Central memory CD8-positive, alpha-beta T cell (primary cell): ENCODE results near the gene DYNLT4.
"Not testable (repeated sequence)": the region's sequence is repeated elsewhere in the genome, so short reads cannot be mapped to it uniquely, and the experiment has no call there.

ENCODE experiments used
- ATAC-seq: fragments of 150-1000 bp; cut with Tn5 transposase; replicated peaks from 2 replicates; pipeline ENCODE4 v1.10.0; 2022; ENCODE audit warnings: mild to moderate bottlenecking, moderate FRiP score, moderate number of reproducible peaks; ENCODE audit not compliant: poor library complexity, severe bottlenecking; ENCODE audit errors: extremely low read depth
- DNase-seq, 2 donors: peaks; one replicate each; pipeline ENCODE4 v3.0.0; 2021; ENCODE audit warnings: low spot score in 2 of 2
- H3K27ac Mint-ChIP-seq: one replicate; pipeline ENCODE4 v1.8.0; 2022; ENCODE audit warnings: low read depth, mild to moderate bottlenecking, moderate library complexity, mixed read lengths
- H3K27me3 Mint-ChIP-seq: one replicate; pipeline ENCODE4 v1.8.0; 2022; ENCODE audit warnings: mixed read lengths
- H3K36me3 Mint-ChIP-seq: one replicate; pipeline ENCODE4 v1.8.0; 2022; ENCODE audit warnings: mild to moderate bottlenecking, moderate library complexity, mixed read lengths; ENCODE audit not compliant: insufficient read depth
- H3K4me1 Mint-ChIP-seq: one replicate; pipeline ENCODE4 v1.8.0; 2022; ENCODE audit warnings: mixed read lengths
- H3K4me3 Mint-ChIP-seq: one replicate; pipeline ENCODE4 v1.8.0; 2022; ENCODE audit warnings: mild to moderate bottlenecking, moderate library complexity, mixed read lengths
- H3K9me3 Mint-ChIP-seq: one replicate; pipeline ENCODE4 v1.8.0; 2022; ENCODE audit warnings: mixed read lengths

Gene DYNLT4

DNA sequence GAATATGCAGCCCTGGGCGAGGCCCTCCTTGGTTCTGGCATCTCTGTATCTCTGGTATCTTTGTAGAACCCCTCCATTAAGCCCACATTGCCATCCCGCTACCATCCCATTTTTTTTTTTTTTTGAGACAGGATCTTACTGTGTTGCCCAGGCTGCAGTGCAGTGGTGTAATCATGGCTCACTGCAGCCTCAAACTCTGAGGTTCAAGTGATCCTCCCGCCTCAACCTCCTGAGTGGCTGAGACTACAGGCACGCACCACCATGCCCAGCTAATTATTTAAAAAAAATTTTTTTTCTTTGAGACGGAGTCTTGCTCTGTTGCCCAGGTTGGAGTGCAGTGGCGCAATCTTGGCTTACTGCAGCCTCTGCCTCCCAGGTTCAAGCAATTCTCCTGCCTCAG lies 17.2 kb upstream of the DYNLT4 start:
- H3K27ac Mint-ChIP-seq, H3K27me3 Mint-ChIP-seq, H3K4me3 Mint-ChIP-seq, ATAC-seq, H3K9me3 Mint-ChIP-seq, DNase-seq: not testable (repeated sequence)
- peaks cover 23% of the 10 kb centered on the region for H3K4me1 Mint-ChIP-seq
- H3K36me3 Mint-ChIP-seq: peaks cover 15% of the 10 kb centered on the region

GRCh38 chr1:44822981-44823451 lies 15.9 kb upstream of the DYNLT4 start:
- Mint-ChIP-seq H3K36me3 (peaks cover 17% of the 10 kb centered on the region), H3K4me3 (no peak overlapping the region), H3K27me3 (no peaks in the 10 kb centered on the region), H3K4me1 (peaks cover 34% of the 10 kb centered on the region), H3K27ac (no peak overlapping the region), H3K9me3 (no peaks in the 10 kb centered on the region)
- no peak for ATAC-seq
- no peak for DNase-seq

- no peaks in the 10 kb centered on the region for H3K27me3 Mint-ChIP-seq
- no peaks in the 10 kb centered on the region for H3K9me3 Mint-ChIP-seq
- ATAC-seq (no peak), DNase-seq (no peak)
- H3K36me3 Mint-ChIP-seq: peaks cover 17% of the 10 kb centered on the region
- no peak overlapping the region for H3K27ac Mint-ChIP-seq
- H3K4me3 Mint-ChIP-seq: no peak overlapping the region
- peaks cover 42% of the 10 kb centered on the region for H3K4me1 Mint-ChIP-seq
These were observed 15.1 kb upstream of the DYNLT4 start for GRCh38 chr1:44822131-44822701.

DNA sequence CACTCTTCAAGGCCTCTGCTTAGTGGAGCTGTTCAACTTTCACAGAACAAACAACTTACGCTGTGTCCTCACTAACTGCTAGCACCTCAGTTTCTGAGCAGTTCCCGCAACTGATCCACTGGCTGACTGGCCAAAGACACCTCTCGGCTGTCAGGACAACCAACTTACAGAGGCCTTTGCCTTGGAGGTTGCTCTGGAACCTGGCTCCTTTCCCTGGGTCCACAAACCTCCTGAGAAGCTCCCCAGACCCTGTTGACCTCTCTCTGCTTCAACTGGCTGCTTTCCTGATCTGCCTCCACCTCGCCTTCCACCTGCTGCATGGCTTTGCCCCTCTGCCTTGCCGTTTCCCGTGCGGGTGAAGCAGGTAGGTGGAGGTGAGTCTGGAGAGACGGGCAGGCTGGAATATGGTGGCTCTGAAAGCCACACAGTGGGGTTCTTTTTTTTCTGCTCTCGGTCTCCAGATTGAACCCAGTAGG lies 14.1 kb upstream of the DYNLT4 start:
- peaks cover 43% of the 10 kb centered on the region for H3K4me1 Mint-ChIP-seq
- peaks cover 17% of the 10 kb centered on the region for H3K36me3 Mint-ChIP-seq
- H3K9me3 Mint-ChIP-seq: no peaks in the 10 kb centered on the region
- peak overlapping the region; percentile 92 for H3K4me3 Mint-ChIP-seq
- no peaks in the 10 kb centered on the region for H3K27me3 Mint-ChIP-seq
- ATAC-seq (no peak), DNase-seq (no peak)
- peak overlapping the region; percentile 100 for H3K27ac Mint-ChIP-seq

GRCh38 chr1:44820328-44821239 lies 13.4 kb upstream of the DYNLT4 start:
- Mint-ChIP-seq H3K4me3 (peak overlapping the region; percentile 92), H3K27me3 (no peaks in the 10 kb centered on the region), H3K27ac (peak overlapping the region; percentile 100), H3K4me1 (peaks cover 43% of the 10 kb centered on the region), H3K9me3 (no peaks in the 10 kb centered on the region), H3K36me3 (peaks cover 17% of the 10 kb centered on the region)
- DNase-seq (no peak), ATAC-seq (no peak)

DNA sequence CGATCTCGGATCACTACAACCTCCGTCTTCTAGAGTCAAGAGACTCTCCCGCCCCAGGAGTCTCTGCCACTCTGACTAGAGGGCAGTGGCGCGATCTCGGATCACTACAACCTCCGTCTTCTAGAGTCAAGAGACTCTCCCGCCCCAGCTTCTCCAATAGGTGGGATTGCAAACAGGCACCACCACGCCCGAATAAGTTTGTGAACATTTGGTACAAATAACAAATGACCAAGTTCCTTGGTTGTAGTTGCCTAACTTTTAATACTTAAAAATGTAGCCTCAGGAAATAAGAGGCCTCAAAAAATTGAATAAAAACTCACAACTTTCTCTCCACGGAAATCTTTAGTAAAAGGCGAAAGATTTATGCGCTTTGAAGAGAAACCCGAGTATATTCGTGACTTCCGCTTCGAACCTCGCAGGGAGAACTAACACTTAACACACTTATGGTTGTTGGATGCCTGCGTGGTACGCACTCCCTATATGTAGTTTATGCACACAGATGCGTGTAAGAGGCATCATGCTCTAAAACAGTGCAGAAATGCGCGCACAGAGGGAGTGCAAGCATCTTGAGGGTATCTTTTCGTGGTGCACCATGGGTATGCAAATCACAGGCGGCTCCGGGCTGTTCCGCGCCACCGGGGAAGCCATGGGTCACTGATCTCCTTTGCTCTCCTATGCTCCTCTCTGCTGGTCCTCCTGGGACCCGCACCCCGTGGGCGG lies 12.6 kb upstream of the DYNLT4 start:
- peaks cover 50% of the 10 kb centered on the region for H3K4me1 Mint-ChIP-seq
- H3K36me3 Mint-ChIP-seq: peaks cover 18% of the 10 kb centered on the region
- H3K27ac Mint-ChIP-seq: peak overlapping the region; percentile 100
- DNase-seq (peak; percentile 83 to 89), ATAC-seq (peak; percentile 80)
- peak overlapping the region; percentile 92 for H3K4me3 Mint-ChIP-seq
- H3K27me3 Mint-ChIP-seq: no peaks in the 10 kb centered on the region
- no peaks in the 10 kb centered on the region for H3K9me3 Mint-ChIP-seq

GRCh38 chr1:44819196-44819607 lies 12.1 kb upstream of the DYNLT4 start:
- peaks cover 17% of the 10 kb centered on the region for H3K36me3 Mint-ChIP-seq
- peak overlapping the region; percentile 100 for H3K27ac Mint-ChIP-seq
- peak overlapping the region; percentile 92 for H3K4me3 Mint-ChIP-seq
- no peaks in the 10 kb centered on the region for H3K27me3 Mint-ChIP-seq
- DNase-seq: no peak
- no peaks in the 10 kb centered on the region for H3K9me3 Mint-ChIP-seq
- no peak for ATAC-seq
- H3K4me1 Mint-ChIP-seq: peaks cover 54% of the 10 kb centered on the region

- H3K9me3 Mint-ChIP-seq: no peaks in the 10 kb centered on the region
- peaks cover 25% of the 10 kb centered on the region for H3K36me3 Mint-ChIP-seq
- H3K27me3 Mint-ChIP-seq: no peaks in the 10 kb centered on the region
- H3K4me1 Mint-ChIP-seq: peaks cover 59% of the 10 kb centered on the region
- H3K27ac Mint-ChIP-seq: peak overlapping the region; percentile 100
- ATAC-seq (no peak), DNase-seq (no peak)
- peak overlapping the region; percentile 92 for H3K4me3 Mint-ChIP-seq
These were observed 10.8 kb upstream of the DYNLT4 start for GRCh38 chr1:44817771-44818495.

GRCh38 chr1:44817307-44817706 lies 10.2 kb upstream of the DYNLT4 start:
- H3K9me3 Mint-ChIP-seq: no peaks in the 10 kb centered on the region
- H3K4me3 Mint-ChIP-seq: peak overlapping the region; percentile 48
- ATAC-seq (no peak), DNase-seq (no peak)
- peaks cover 25% of the 10 kb centered on the region for H3K36me3 Mint-ChIP-seq
- peak overlapping the region; percentile 100 for H3K27ac Mint-ChIP-seq
- peaks cover 59% of the 10 kb centered on the region for H3K4me1 Mint-ChIP-seq
- no peaks in the 10 kb centered on the region for H3K27me3 Mint-ChIP-seq

DNA sequence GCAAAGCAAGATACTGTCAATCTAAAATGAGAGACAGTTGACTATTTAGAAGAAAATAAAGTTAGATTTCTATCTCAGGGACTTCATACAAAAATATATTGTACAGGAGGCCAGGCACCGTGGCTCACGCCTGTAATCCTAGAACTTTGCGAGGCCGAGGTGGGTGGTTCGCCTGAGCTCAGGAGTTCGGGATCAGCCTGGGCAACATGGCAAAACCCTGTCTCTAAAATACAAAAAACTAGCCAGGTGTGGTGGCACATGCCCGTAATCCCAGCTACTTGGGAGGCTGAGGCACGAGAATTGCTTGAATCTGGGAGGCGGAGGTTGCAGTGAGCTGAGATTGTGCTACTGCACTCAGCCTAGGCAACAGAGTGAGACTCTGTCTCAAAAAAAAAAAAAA lies 8.8 kb upstream of the DYNLT4 start:
- peaks cover 28% of the 10 kb centered on the region for H3K36me3 Mint-ChIP-seq
- peak overlapping the region; percentile 100 for H3K27ac Mint-ChIP-seq
- H3K27me3 Mint-ChIP-seq, H3K9me3 Mint-ChIP-seq, ATAC-seq, H3K4me3 Mint-ChIP-seq, DNase-seq: not testable (repeated sequence)
- peaks cover 65% of the 10 kb centered on the region for H3K4me1 Mint-ChIP-seq

- Mint-ChIP-seq H3K27ac (peak overlapping the region; percentile 100), H3K9me3 (no peaks in the 10 kb centered on the region), H3K4me3 (peak overlapping the region; percentile 91), H3K36me3 (peaks cover 28% of the 10 kb centered on the region), H3K27me3 (no peaks in the 10 kb centered on the region), H3K4me1 (peaks cover 65% of the 10 kb centered on the region)
- DNase-seq (no peak), ATAC-seq (no peak)
These were observed 5.8 kb upstream of the DYNLT4 start for GRCh38 chr1:44812822-44813543.
